NCI-H146 (cell line): ENCODE data around the gene MPDU1.
A peak's percentile ranks its signal among the peaks of the same experiment; 100 is the strongest.
"Not testable (repeated sequence)": the region's sequence is repeated elsewhere in the genome, so short reads cannot be mapped to it uniquely, and the experiment has no call there.

Experiments
- DNase-seq: peaks from one replicate; lab custom pipeline; 2025; lab: John Stamatoyannopoulos, UW

Gene MPDU1

GRCh38 chr17:7614425-7615264 lies 31.0 kb downstream of the MPDU1 start, which contains the start of gene FXR2:
FXR2 (minus strand) TSS chr17:7614897; CDS start chr17:7614532, 365 bp downstream.
- DNase-seq: peak; percentile 100

GRCh38 chr17:7615265-7615747 lies 31.7 kb downstream of the MPDU1 start:
- DNase-seq: no peak

GRCh38 chr17:7618608-7619007 lies 35.0 kb downstream of the MPDU1 start:
- no peak for DNase-seq

- DNase-seq: no peak
These were observed 37.2 kb downstream of the MPDU1 start for GRCh38 chr17:7620835-7621234.

GRCh38 chr17:7623661-7624060 lies 40.0 kb downstream of the MPDU1 start:
- DNase-seq: no peak

- DNase-seq: not testable (repeated sequence)
These were observed 42.1 kb downstream of the MPDU1 start for GRCh38 chr17:7625749-7626148.

- DNase-seq: no peak
These were observed 42.7 kb downstream of the MPDU1 start for GRCh38 chr17:7626307-7626706.

GRCh38 chr17:7626956-7627249 lies 43.3 kb downstream of the MPDU1 start:
- no peak for DNase-seq

- DNase-seq: peak; percentile 90
These were observed 43.8 kb downstream of the MPDU1 start, which contains the start of gene SAT2 for GRCh38 chr17:7627250-7628121. SAT2 (minus strand) TSS chr17:7627821; CDS start chr17:7627635, 186 bp downstream.

- no peak for DNase-seq
These were observed 46.4 kb downstream of the MPDU1 start, which contains the start of gene SHBG for GRCh38 chr17:7629939-7630571. SHBG (plus strand) TSS chr17:7630135; CDS start chr17:7630173, 38 bp downstream.

- DNase-seq: no peak
These were observed 48.0 kb downstream of the MPDU1 start for GRCh38 chr17:7631398-7632380.

GRCh38 chr17:7632492-7632894 lies 48.8 kb downstream of the MPDU1 start:
- peak; percentile 32 for DNase-seq

GRCh38 chr17:7633093-7633492 lies 49.4 kb downstream of the MPDU1 start:
- DNase-seq: no peak

- DNase-seq: peak; percentile 55
These were observed 50.7 kb downstream of the MPDU1 start for GRCh38 chr17:7634384-7634783.

- no peak for DNase-seq
These were observed 52.5 kb downstream of the MPDU1 start for GRCh38 chr17:7636163-7636562.
